ENCODE data around the gene SLC49A4.

Gene SLC49A4

GRCh38 chr3:122930063-122930997 lies 135.5 kb downstream of the SLC49A4 start:
- no peak for DNase-seq
